H9 (cell line): Measurements from ENCODE around the gene SUPT6H. TPM values are rescaled to one million over a fixed set of nuclear protein-coding genes. Genes with fewer than 3 reads are reported as not detected.

Source experiments
- DNase-seq: peaks from one replicate; pipeline ENCODE4 v3.0.0-alpha.2; 2017
- H2AFZ ChIP-seq: one replicate; pipeline ENCODE4 v1.6.1; 2013; ENCODE audit warnings: mild to moderate bottlenecking, low read length, control low read depth, moderate library complexity
- H2AK5ac ChIP-seq: 2 replicates; pipeline ENCODE4 v1.6.1; 2013; ENCODE audit warnings: low read length, control low read depth, mixed read lengths; ENCODE audit not compliant: insufficient read length
- H2BK120ac ChIP-seq: one replicate; pipeline ENCODE4 v1.6.1; 2013; ENCODE audit warnings: low read depth, mild to moderate bottlenecking, low read length, control low read depth, inconsistent platforms; ENCODE audit not compliant: poor library complexity, severe bottlenecking
- H2BK12ac ChIP-seq: 2 replicates; pipeline ENCODE4 v1.6.1; 2013; ENCODE audit warnings: low read length, control low read depth, mixed read lengths, low read depth; ENCODE audit not compliant: insufficient read length
- H2BK15ac ChIP-seq: 2 replicates; pipeline ENCODE4 v1.6.1; 2013; ENCODE audit warnings: low read depth, low read length, control low read depth
- H2BK20ac ChIP-seq: one replicate; pipeline ENCODE4 v1.6.1; 2013; ENCODE audit warnings: low read depth, mild to moderate bottlenecking, low read length, control low read depth, inconsistent platforms; ENCODE audit not compliant: poor library complexity, severe bottlenecking
- H2BK5ac ChIP-seq: 2 replicates; pipeline ENCODE4 v1.6.1; 2013; ENCODE audit warnings: low read length, control low read depth, mixed read lengths; ENCODE audit not compliant: insufficient read length
- H3K14ac ChIP-seq: 2 replicates; pipeline ENCODE4 v1.6.1; 2013; ENCODE audit warnings: low read length, control low read depth; ENCODE audit not compliant: insufficient read depth
- H3K18ac ChIP-seq: 2 replicates; pipeline ENCODE4 v1.6.1; 2013; ENCODE audit warnings: low read depth, mild to moderate bottlenecking, mixed read lengths, low read length, control low read depth; ENCODE audit not compliant: insufficient read length
- H3K23ac ChIP-seq: 2 replicates; pipeline ENCODE4 v1.6.1; 2013; ENCODE audit warnings: low read length, control low read depth, mixed read lengths, low read depth; ENCODE audit not compliant: insufficient read length
- H3K23me2 ChIP-seq: 2 replicates; pipeline ENCODE4 v1.6.1; 2013; ENCODE audit warnings: low read depth, mild to moderate bottlenecking, mixed read lengths, low read length, control low read depth; ENCODE audit not compliant: insufficient read length, poor library complexity, severe bottlenecking
- H3K27ac ChIP-seq: 2 replicates; pipeline ENCODE4 v1.5.1; 2013; ENCODE audit warnings: low read length, control low read depth, mixed read lengths, low read depth; ENCODE audit not compliant: insufficient read length
- H3K27me3 ChIP-seq: 2 replicates; pipeline ENCODE4 v1.6.1; 2013; ENCODE audit warnings: low read length, control low read depth, inconsistent platforms; ENCODE audit not compliant: insufficient read depth
- H3K4ac ChIP-seq: 2 replicates; pipeline ENCODE4 v1.6.1; 2013; ENCODE audit warnings: low read depth, mild to moderate bottlenecking, control low read depth, inconsistent platforms, low read length, moderate library complexity
- H3K4me1 ChIP-seq: 2 replicates; pipeline ENCODE4 v1.6.1; 2013; ENCODE audit warnings: low read length, control low read depth, inconsistent platforms; ENCODE audit not compliant: insufficient read depth
- H3K4me2 ChIP-seq: 2 replicates; pipeline ENCODE4 v1.6.1; 2013; ENCODE audit warnings: low read length, control low read depth, mixed read lengths; ENCODE audit not compliant: insufficient read length, insufficient read depth
- H3K56ac ChIP-seq: 2 replicates; pipeline ENCODE4 v1.6.1; 2013; ENCODE audit warnings: low read depth, mild to moderate bottlenecking, mixed read lengths, low read length, control low read depth; ENCODE audit not compliant: insufficient read length
- H3K79me1 ChIP-seq: 2 replicates; pipeline ENCODE4 v1.6.1; 2013; ENCODE audit warnings: low read depth, mild to moderate bottlenecking, moderate library complexity, low read length, control low read depth, inconsistent platforms; ENCODE audit not compliant: insufficient read depth, poor library complexity, severe bottlenecking
- H3K79me2 ChIP-seq: 2 replicates; pipeline ENCODE4 v1.6.1; 2013; ENCODE audit warnings: low read length, control low read depth, inconsistent platforms; ENCODE audit not compliant: insufficient read depth
- H3K9ac ChIP-seq: 2 replicates; pipeline ENCODE4 v1.6.1; 2013; ENCODE audit warnings: low read length, control low read depth, mixed read lengths; ENCODE audit not compliant: insufficient read length; ENCODE audit errors: extremely low read depth
- H3K9me3 ChIP-seq: one replicate; pipeline ENCODE4 v1.6.1; 2013; ENCODE audit warnings: low read depth, low read length, inconsistent platforms; ENCODE audit not compliant: control insufficient read depth
- H3T11ph ChIP-seq: one replicate; pipeline ENCODE4 v1.6.1; 2013; ENCODE audit warnings: mild to moderate bottlenecking, low read length, control low read depth, inconsistent platforms
- H4K20me1 ChIP-seq: one replicate; pipeline ENCODE4 v1.6.1; 2013; ENCODE audit not compliant: control insufficient read depth, insufficient read length, insufficient read depth
- H4K5ac ChIP-seq: 2 replicates; pipeline ENCODE4 v1.6.1; 2013; ENCODE audit warnings: low read depth, mild to moderate bottlenecking, mixed read lengths, low read length, control low read depth; ENCODE audit not compliant: insufficient read length
- H4K8ac ChIP-seq: replicated peaks from 2 replicates; pipeline ENCODE4 v1.6.1; 2013; ENCODE audit warnings: low read length, control low read depth, mixed read lengths, low read depth; ENCODE audit not compliant: insufficient read length
- H4K91ac ChIP-seq: 2 replicates; pipeline ENCODE4 v1.6.1; 2013; ENCODE audit warnings: low read depth, mild to moderate bottlenecking, moderate library complexity, mixed read lengths, low read length, control low read depth; ENCODE audit not compliant: insufficient read length
- H3K27ac Mint-ChIP-seq, 3 experiments: 2 replicates in 2 of 3; 3 replicates in 1 of 3; pipeline ENCODE4 v1.8.0; 2020 to 2021; ENCODE audit warnings: mixed read lengths in 3 of 3, mild to moderate bottlenecking in 1 of 3, moderate library complexity in 1 of 3
- H3K27me3 Mint-ChIP-seq: 2 replicates; pipeline ENCODE4 v1.8.0; 2021; ENCODE audit warnings: low read depth, mild to moderate bottlenecking, moderate library complexity, mixed read lengths
- H3K36me3 Mint-ChIP-seq, 3 experiments: 2 replicates in 2 of 3; 3 replicates in 1 of 3; pipeline ENCODE4 v1.8.0; 2020 to 2021; ENCODE audit warnings: low read depth in 3 of 3, mixed read lengths in 3 of 3; ENCODE audit not compliant: insufficient read depth in 1 of 3
- H3K4me1 Mint-ChIP-seq, 2 experiments: 2 replicates each; pipeline ENCODE4 v1.8.0; 2020; ENCODE audit warnings: mixed read lengths in 2 of 2
- H3K4me3 Mint-ChIP-seq, 2 experiments: 2 replicates in 1 of 2; 3 replicates in 1 of 2; pipeline ENCODE4 v1.8.0; 2020 to 2021; ENCODE audit warnings: mild to moderate bottlenecking in 2 of 2, mixed read lengths in 2 of 2, moderate library complexity in 1 of 2
- H3K9me3 Mint-ChIP-seq, 2 experiments: 2 replicates in 1 of 2; 3 replicates in 1 of 2; pipeline ENCODE4 v1.8.0; 2020; ENCODE audit warnings: mild to moderate bottlenecking in 2 of 2, mixed read lengths in 2 of 2, moderate library complexity in 1 of 2
- whole genome bisulfite sequencing: extraction: QIAGEN DNeasy Blood & Tissue Kit; methylation state at CpG from one replicate; pipeline ENCODE4 v1.1.7; 2013; ENCODE audit warnings: missing lambda C conversion rate, low lambda C conversion rate, mixed read lengths; ENCODE audit not compliant: insufficient read length; ENCODE audit errors: extremely low coverage; 5-methylcytosine and 5-hydroxymethylcytosine counted together
- total RNA-seq: library from RNA; stranded (reverse); gene quantifications from 2 replicates; pipeline ENCODE4 v1.2.1, GENCODE V29; 2021
- TF ChIP-seq, protein P1 (sequence below): fragments of 200-600 bp; sonication (generic); conservative IDR thresholded peaks from 3 replicates; pipeline ENCODE4 v1.8.0; 2021; ENCODE audit warnings: antibody characterized with exemption, mild to moderate bottlenecking

The SUPT6H gene
- total RNA-seq, 1 experiment from 2014 or later = 85.8 TPM

DNA sequence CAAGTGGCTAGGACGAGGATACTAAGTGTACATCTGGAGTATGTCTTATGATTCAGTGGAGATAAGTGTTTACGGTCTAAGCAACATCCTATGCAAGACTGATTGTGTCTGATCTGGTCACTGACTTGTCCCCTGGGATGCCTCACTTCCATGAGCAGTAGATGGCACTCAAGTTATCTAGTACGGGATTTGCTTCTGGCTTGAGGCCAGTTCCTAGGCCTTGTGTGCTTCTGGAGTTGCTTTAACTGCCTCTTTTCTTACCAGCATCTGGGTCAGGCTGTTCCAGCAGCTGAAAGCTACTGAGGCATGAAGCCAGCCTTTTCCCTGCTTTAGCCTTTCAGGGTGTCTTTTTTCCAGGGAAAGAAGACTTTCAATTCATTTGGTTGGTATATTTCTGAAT, 23.0 kb downstream of the SUPT6H start:
- H3K4me1 ChIP-seq = no peaks in the 10 kb centered on the region
- H4K5ac ChIP-seq = no peak overlapping the region
- H3K9ac ChIP-seq = no peak overlapping the region
- no peaks in the 10 kb centered on the region for H3K23me2 ChIP-seq
- no peaks in the 10 kb centered on the region for H3K79me2 ChIP-seq
- H2BK20ac ChIP-seq = no peak overlapping the region
- TF ChIP-seq, protein P1, sequence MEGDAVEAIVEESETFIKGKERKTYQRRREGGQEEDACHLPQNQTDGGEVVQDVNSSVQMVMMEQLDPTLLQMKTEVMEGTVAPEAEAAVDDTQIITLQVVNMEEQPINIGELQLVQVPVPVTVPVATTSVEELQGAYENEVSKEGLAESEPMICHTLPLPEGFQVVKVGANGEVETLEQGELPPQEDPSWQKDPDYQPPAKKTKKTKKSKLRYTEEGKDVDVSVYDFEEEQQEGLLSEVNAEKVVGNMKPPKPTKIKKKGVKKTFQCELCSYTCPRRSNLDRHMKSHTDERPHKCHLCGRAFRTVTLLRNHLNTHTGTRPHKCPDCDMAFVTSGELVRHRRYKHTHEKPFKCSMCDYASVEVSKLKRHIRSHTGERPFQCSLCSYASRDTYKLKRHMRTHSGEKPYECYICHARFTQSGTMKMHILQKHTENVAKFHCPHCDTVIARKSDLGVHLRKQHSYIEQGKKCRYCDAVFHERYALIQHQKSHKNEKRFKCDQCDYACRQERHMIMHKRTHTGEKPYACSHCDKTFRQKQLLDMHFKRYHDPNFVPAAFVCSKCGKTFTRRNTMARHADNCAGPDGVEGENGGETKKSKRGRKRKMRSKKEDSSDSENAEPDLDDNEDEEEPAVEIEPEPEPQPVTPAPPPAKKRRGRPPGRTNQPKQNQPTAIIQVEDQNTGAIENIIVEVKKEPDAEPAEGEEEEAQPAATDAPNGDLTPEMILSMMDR = no peak
- no peak for DNase-seq
- Mint-ChIP-seq H3K9me3 (no peaks in the 10 kb centered on the region), H3K27ac (no peak overlapping the region), H3K27me3 (no peaks in the 10 kb centered on the region), H3K4me3 (no peak overlapping the region), H3K36me3 (peaks cover 67 to 96% (median 94%) of the 10 kb centered on the region in 3 experiments; a peak in 6 of 7 replicates), H3K4me1 (no peaks in the 10 kb centered on the region)
- no peaks in the 10 kb centered on the region for H3K79me1 ChIP-seq
- H3K27me3 ChIP-seq = peaks cover 1% of the 10 kb centered on the region; the same call in 1 of the 2 replicates
- no CpG with 5 or more reads among the region's 3 CpGs for WGBS
- no peak overlapping the region for H2AK5ac ChIP-seq
- H3K23ac ChIP-seq = no peak overlapping the region
- no peak overlapping the region for H4K91ac ChIP-seq
- H3K4me2 ChIP-seq = no peak overlapping the region
- no peaks in the 10 kb centered on the region for H3K9me3 ChIP-seq
- H3K14ac ChIP-seq = no peak overlapping the region
- no peak overlapping the region for H4K8ac ChIP-seq
- no peak overlapping the region for H3K56ac ChIP-seq
- no peak overlapping the region for H2BK5ac ChIP-seq
- H3K18ac ChIP-seq = no peak overlapping the region
- no peak overlapping the region for H3K27ac ChIP-seq
- no peak overlapping the region for H3K4ac ChIP-seq
- no peaks in the 10 kb centered on the region for H4K20me1 ChIP-seq
- H2AFZ ChIP-seq = no peak overlapping the region
- H2BK15ac ChIP-seq = no peak overlapping the region
- H3T11ph ChIP-seq = no peak overlapping the region
- no peak overlapping the region for H2BK120ac ChIP-seq
- H2BK12ac ChIP-seq = no peak overlapping the region
